Upper lobe of left lung (tissue), 6 donors: ENCODE data around the gene HDAC7. TPM values are rescaled to one million over a fixed set of nuclear protein-coding genes. Genes with fewer than 3 reads are reported as not detected.
"Not testable (repeated sequence)": the region's sequence is repeated elsewhere in the genome, so short reads cannot be mapped to it uniquely, and the experiment has no call there.

Experiments used
- ATAC-seq, 2 donors: fragments of 200-7000 bp; cut with Tn5 transposase; one replicate each; pipeline ENCODE4 v1.9.1; 2022; ENCODE audit warnings: mild to moderate bottlenecking in 2 of 2, moderate library complexity in 2 of 2; ENCODE audit not compliant: low FRiP score in 2 of 2
- DNase-seq, 2 donors: peaks; one replicate each; pipeline ENCODE4 v3.0.0-alpha.2; 2019 to 2020
- H3K27ac ChIP-seq, 4 donors: fragments of 200-600 bp; sonication (generic); one replicate each; pipeline ENCODE4 v1.5.1; 2016 to 2019
- H3K27me3 ChIP-seq, 4 donors: fragments of 200-600 bp; sonication (generic); one replicate each; pipeline ENCODE4 v1.5.1; 2017 to 2019
- H3K36me3 ChIP-seq, 4 donors: fragments of 200-600 bp; sonication (generic); one replicate each; pipeline ENCODE4 v1.5.1; 2016 to 2019
- H3K4me1 ChIP-seq, 4 donors: fragments of 200-600 bp; sonication (generic); one replicate each; pipeline ENCODE4 v1.5.1; 2018 to 2019
- H3K4me3 ChIP-seq, 4 donors: fragments of 200-600 bp; sonication (generic); one replicate each; pipeline ENCODE4 v1.5.1; 2017 to 2019; ENCODE audit warnings: mild to moderate bottlenecking in 2 of 4, moderate library complexity in 1 of 4
- H3K9me3 ChIP-seq, 4 donors: fragments of 200-600 bp; sonication (generic); one replicate each; pipeline ENCODE4 v1.5.1; 2018 to 2019
- EP300 ChIP-seq, 4 donors: sonication (generic); formaldehyde crosslinking; IDR thresholded peaks; one replicate each; pipeline ENCODE4 v1.5.1; 2017; ENCODE audit warnings: antibody characterized with exemption in 4 of 4, control low read depth in 2 of 4
- POLR2A ChIP-seq, 4 donors: fragments of 450-650 bp; IDR thresholded peaks; one replicate each; pipeline ENCODE4 v1.5.1; 2016 to 2017; ENCODE audit warnings: antibody characterized with exemption in 4 of 4, mild to moderate bottlenecking in 2 of 4
- POLR2AphosphoS5 ChIP-seq, 2 donors: sonication (generic); formaldehyde crosslinking; IDR thresholded peaks; one replicate each; pipeline ENCODE4 v1.5.1; 2017; ENCODE audit warnings: antibody characterized with exemption in 2 of 2
- WGBS, 2 donors: methylation state at CpG; one replicate each; pipeline ENCODE4 v1.1.5; 2017 to 2018; 5-methylcytosine and 5-hydroxymethylcytosine counted together
- total RNA-seq, 6 donors: library from RNA; depleted of rRNA in 4 of 6; stranded (reverse); fragments of >200 nt in 4 of 6; gene quantifications; one replicate each; pipeline versions ENCODE4 v1.1.0 to v1.2.1, GENCODE V29; 2016 to 2021
- TF ChIP-seq, protein P1 (sequence below), 6 experiments: fragments of 450-650 bp in 4 of 6; fragments of 200-600 bp in 2 of 6; sonication (generic) in 2 of 6; IDR thresholded peaks; one replicate each; pipeline ENCODE4 v1.5.1; 2016 to 2019; ENCODE audit warnings: antibody characterized with exemption in 6 of 6
- donor health status: DM: no; HTN: no; CAD: no; lungs with moderate emphysema.
- donor health status: DM: no; HTN: yes; CAD: no; lungs with severe emphysema.

The HDAC7 gene
- total RNA-seq, 6 donors from 2014 or later: 66.6 to 164 (median 126) TPM

DNA sequence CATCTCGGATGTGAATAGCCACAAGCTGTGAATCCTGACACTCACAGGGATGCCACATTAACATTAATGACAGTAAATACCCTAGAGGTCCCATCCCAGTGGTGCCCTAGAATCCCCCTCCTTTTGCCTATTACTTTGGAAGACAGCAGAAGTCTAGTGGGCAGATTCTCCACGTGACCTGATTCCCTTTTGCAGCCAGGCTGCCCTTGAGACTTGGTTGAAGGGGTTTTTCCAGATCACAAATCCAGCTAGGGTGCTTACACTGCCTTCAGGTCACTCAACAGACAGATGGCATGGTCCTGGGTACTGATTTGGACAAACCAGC, 8.7 kb downstream of the HDAC7 start:
- H3K27me3 ChIP-seq: no peaks in the 10 kb centered on the region
- no peaks in the 10 kb centered on the region for H3K36me3 ChIP-seq
- H3K27ac ChIP-seq: peak overlapping the region; percentile 86 to 99 (median 98)
- 25 to 45% methylated on average over 1 to 2 of the region's 2 CpGs for WGBS, 2 donors
- H3K9me3 ChIP-seq: no peaks in the 10 kb centered on the region
- ATAC-seq (no peak), DNase-seq (no peak)
- H3K4me1 ChIP-seq: peaks cover 96 to 99% (median 98%) of the 10 kb centered on the region in 4 donors
- TF ChIP-seq, protein P1, sequence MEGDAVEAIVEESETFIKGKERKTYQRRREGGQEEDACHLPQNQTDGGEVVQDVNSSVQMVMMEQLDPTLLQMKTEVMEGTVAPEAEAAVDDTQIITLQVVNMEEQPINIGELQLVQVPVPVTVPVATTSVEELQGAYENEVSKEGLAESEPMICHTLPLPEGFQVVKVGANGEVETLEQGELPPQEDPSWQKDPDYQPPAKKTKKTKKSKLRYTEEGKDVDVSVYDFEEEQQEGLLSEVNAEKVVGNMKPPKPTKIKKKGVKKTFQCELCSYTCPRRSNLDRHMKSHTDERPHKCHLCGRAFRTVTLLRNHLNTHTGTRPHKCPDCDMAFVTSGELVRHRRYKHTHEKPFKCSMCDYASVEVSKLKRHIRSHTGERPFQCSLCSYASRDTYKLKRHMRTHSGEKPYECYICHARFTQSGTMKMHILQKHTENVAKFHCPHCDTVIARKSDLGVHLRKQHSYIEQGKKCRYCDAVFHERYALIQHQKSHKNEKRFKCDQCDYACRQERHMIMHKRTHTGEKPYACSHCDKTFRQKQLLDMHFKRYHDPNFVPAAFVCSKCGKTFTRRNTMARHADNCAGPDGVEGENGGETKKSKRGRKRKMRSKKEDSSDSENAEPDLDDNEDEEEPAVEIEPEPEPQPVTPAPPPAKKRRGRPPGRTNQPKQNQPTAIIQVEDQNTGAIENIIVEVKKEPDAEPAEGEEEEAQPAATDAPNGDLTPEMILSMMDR (IDR thresholded peaks at IDR 0.05): no peak
- TF ChIP-seq POLR2AphosphoS5 (IDR thresholded peaks at IDR 0.05) (no peak), EP300 (IDR thresholded peaks at IDR 0.05) (no peak), POLR2A (IDR thresholded peaks at IDR 0.05) (no peak)
- H3K4me3 ChIP-seq: no peak overlapping the region

DNA sequence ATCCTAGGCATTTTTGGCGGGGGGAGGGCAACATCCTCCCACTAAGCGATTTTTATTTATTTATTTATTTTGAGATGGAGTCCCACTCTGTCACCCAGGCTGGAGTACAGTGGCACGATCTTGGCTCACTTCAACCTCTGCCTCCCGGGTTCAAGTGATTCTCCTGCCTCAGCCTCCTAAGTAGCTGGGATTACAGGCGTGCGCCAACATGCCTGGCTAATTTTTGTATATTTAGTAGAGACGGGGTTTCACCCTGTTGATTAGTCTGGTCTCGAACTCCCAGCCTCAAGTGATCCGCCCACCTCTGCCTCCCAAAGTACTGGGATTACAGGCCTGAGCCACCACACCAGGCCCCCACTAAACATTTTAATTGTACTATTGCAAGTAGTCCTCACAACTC, 10.2 kb downstream of the HDAC7 start:
- DNase-seq, H3K4me3 ChIP-seq, ATAC-seq, H3K9me3 ChIP-seq, H3K27me3 ChIP-seq: not testable (repeated sequence)
- Histone ChIP-seq H3K36me3 (peaks cover 0 to 11% (median 0%) of the 10 kb centered on the region in 4 donors), H3K27ac (peak overlapping the region; percentile 86 to 99 (median 98)), H3K4me1 (peaks cover 96 to 100% (median 98%) of the 10 kb centered on the region in 4 donors)
- WGBS, 2 donors: 68 to 80% methylated on average over 9 of the region's 9 CpGs

DNA sequence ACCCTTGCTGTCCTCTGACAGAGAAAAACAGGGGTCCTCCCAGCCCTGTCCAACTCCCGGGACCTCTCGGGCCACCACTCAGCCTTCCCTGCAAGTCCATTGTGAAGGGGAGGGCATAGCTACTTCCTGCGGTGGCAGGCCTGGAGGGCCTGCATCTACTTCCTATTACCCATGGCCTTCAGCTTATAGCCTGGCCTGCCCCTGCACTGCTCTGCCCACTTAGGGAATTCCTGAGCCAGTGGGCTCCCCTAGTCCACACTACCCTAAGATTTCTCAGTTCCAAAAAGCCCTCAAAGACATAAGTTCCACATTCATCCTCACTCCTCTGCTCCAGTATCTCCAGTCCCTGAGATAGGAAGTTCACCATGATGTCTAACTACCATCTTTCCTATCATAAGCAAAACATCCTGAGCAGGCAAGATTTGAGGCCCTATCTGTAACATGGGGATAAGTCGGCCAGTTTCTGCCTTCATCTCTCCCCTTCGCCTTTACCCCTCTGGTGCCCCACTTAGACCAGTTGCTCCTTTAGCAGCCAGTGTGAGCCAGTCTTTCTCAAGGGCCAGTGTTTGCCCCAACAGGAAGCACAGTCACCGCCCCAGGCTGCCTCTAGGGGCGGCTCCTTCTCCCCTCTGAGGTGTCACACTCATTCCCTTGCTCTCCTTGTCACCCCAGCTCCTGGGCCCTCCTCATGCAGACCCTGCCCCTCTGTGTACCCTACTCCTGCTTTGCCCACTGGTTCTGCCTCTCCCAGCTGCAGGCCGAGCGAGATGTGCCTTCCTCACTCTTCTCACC, 10.9 kb downstream of the HDAC7 start:
- TF ChIP-seq POLR2AphosphoS5 (IDR thresholded peaks at IDR 0.05) (no peak), EP300 (IDR thresholded peaks at IDR 0.05) (no peak), POLR2A (IDR thresholded peaks at IDR 0.05) (peak in 1 of 4 donors; percentile 17)
- TF ChIP-seq, protein P1 (IDR thresholded peaks at IDR 0.05): peak in 4 of 6 experiments; percentile 29 to 47 (median 34)
- peaks cover 96 to 100% (median 98%) of the 10 kb centered on the region in 4 donors for H3K4me1 ChIP-seq
- H3K27ac ChIP-seq: peak overlapping the region; percentile 86 to 99 (median 98)
- 27 to 49% methylated on average over 7 to 9 of the region's 9 CpGs for WGBS, 2 donors
- DNase-seq (peak in 1 of 2 donors; percentile 85), ATAC-seq (peak in 1 of 2 donors; percentile 3)
- peaks cover 0 to 16% (median 0%) of the 10 kb centered on the region in 4 donors for H3K36me3 ChIP-seq
- peak overlapping the region in 1 of 4 donors; percentile 11 for H3K4me3 ChIP-seq
- H3K27me3 ChIP-seq: no peaks in the 10 kb centered on the region
- no peaks in the 10 kb centered on the region for H3K9me3 ChIP-seq

DNA sequence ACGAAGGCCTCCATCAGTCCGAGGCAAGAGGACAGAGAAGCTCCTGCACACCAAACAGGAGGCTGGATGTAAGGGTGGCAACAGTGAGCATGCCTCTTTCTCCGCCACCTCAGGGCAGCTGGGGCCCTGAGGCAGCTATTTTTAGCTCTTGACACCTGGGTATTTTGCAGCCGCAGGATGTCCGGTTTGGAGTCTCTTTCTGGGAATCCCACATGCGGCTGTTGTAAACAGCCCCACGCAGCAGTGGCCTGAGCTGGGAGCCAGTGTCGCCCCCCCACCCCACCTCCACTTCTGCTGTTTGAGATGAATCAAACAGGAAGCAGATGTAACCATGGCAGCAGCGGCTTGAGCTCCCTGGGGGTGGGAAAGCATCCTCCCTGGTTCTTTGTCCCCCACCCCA, 11.7 kb downstream of the HDAC7 start:
- TF ChIP-seq, protein P1 (IDR thresholded peaks at IDR 0.05): no peak
- TF ChIP-seq POLR2AphosphoS5 (IDR thresholded peaks at IDR 0.05): peak; percentile 73 to 75
- peak in 3 of 4 donors; percentile 46 to 68 (median 57) for TF ChIP-seq EP300 (IDR thresholded peaks at IDR 0.05)
- TF ChIP-seq POLR2A (IDR thresholded peaks at IDR 0.05): no peak
- Histone ChIP-seq H3K27me3 (no peaks in the 10 kb centered on the region), H3K9me3 (no peaks in the 10 kb centered on the region), H3K4me1 (peaks cover 97 to 100% (median 98%) of the 10 kb centered on the region in 4 donors), H3K27ac (peak overlapping the region; percentile 86 to 99 (median 98)), H3K36me3 (peaks cover 0 to 17% (median 0%) of the 10 kb centered on the region in 4 donors), H3K4me3 (peak overlapping the region in 1 of 4 donors; percentile 11)
- WGBS, 2 donors: 8 to 15% methylated on average over 5 to 9 of the region's 9 CpGs
- ATAC-seq (no peak), DNase-seq (peak; percentile 61 to 78)

DNA sequence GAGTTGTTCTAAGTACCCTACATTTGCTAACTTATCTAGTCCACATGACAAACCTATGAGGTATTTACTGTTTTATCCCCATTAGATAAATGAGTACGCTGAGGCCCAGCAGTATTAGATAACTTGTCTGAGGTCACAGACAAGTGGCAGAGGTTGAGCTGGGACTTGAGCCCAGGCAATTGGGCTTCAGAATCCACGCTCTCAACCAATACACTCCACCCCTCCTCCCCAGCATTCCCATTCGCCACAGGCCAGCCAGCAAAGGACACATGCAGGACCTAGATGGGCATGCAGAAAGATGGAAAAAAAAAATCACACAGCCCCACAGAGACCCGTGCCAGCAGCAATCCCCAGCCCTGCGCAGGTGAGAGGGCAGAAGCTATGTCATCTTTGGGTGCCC, 12.4 kb downstream of the HDAC7 start:
- Histone ChIP-seq H3K9me3 (no peaks in the 10 kb centered on the region), H3K4me1 (peaks cover 100% of the 10 kb centered on the region in 4 donors), H3K27ac (peak overlapping the region; percentile 86 to 99 (median 98)), H3K36me3 (peaks cover 0 to 17% (median 0%) of the 10 kb centered on the region in 4 donors), H3K27me3 (no peaks in the 10 kb centered on the region), H3K4me3 (no peak overlapping the region)
- DNase-seq (no peak), ATAC-seq (peak in 1 of 2 donors; percentile 51)
- 48 to 56% methylated on average over 5 of the region's 5 CpGs for WGBS, 2 donors
- TF ChIP-seq EP300 (IDR thresholded peaks at IDR 0.05): no peak
- TF ChIP-seq, protein P1 (IDR thresholded peaks at IDR 0.05): no peak
